Rectal smooth muscle tissue (tissue), 1 donor: ENCODE data around the gene MYH6.
"Not testable (repeated sequence)": the region's sequence is repeated elsewhere in the genome, so short reads cannot be mapped to it uniquely, and the experiment has no call there.

ENCODE experiments used
- H3K27ac ChIP-seq: one replicate; pipeline ENCODE4 v1.7.0; 2013; ENCODE audit warnings: low read depth, low read length, inconsistent platforms
- H3K27me3 ChIP-seq: one replicate; pipeline ENCODE4 v1.7.0; 2013; ENCODE audit warnings: low read length; ENCODE audit not compliant: control insufficient read depth, insufficient read depth
- H3K36me3 ChIP-seq: one replicate; pipeline ENCODE4 v1.7.0; 2013; ENCODE audit warnings: low read length; ENCODE audit not compliant: control insufficient read depth, insufficient read depth
- H3K4me1 ChIP-seq: one replicate; pipeline ENCODE4 v1.7.0; 2013; ENCODE audit warnings: low read length; ENCODE audit not compliant: control insufficient read depth, insufficient read depth
- H3K4me3 ChIP-seq: one replicate; pipeline ENCODE4 v1.7.0; 2013; ENCODE audit warnings: low read length
- H3K9ac ChIP-seq: one replicate; pipeline ENCODE4 v1.7.0; 2013; ENCODE audit warnings: low read length

MYH6 gene

DNA sequence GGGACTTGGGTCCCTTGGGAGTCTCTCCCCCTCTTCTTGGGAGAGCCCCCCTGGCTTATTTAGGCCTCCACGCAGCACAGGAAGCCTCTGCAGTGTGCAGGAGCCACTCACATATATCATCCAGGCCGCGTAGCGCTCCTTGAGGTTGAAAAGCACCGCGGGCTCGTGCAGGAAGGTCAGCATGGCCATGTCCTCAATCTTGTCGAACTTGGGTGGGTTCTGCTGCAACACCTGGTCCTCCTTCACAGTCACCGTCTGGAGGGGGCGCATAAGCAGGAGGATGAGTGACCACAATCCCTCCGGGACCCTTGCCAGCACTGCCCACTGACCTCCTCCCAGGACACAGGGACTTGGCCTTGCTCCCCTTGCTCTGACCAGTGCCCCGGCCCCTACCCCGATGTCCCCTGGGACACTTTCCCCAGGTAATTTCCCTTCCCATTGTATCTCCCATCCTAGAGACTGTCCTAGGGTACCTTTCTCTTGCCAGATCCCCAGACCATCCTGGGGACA, 2.5 kb downstream of the MYH6 start:
- H3K27me3 ChIP-seq, result no peaks in the 10 kb centered on the region
- no peak overlapping the region for H3K4me3 ChIP-seq
- H3K27ac ChIP-seq, result no peak overlapping the region
- H3K4me1 ChIP-seq, result no peaks in the 10 kb centered on the region
- H3K9ac ChIP-seq, result no peak overlapping the region
- H3K36me3 ChIP-seq, result no peaks in the 10 kb centered on the region

DNA sequence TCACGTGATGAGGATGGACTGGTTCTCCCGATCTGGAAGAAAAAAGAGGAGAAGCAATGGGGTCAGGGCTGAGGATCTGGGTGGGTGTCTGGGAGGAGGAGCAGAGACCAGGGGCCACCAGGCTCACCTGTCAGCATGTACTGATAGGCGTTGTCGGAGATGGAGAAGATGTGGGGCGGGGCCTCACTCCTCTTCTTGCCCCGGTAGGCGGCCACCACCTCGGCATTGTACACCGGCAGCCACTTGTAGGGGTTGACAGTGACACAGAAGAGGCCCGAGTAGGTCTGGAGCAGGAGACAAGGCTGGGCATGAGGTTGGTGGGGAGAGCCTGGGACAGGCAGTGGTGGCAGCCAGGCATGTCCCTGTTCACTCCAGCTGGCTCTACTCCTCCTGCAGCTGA, 3.0 kb downstream of the MYH6 start:
- H3K9ac ChIP-seq, result no peak overlapping the region
- no peak overlapping the region for H3K4me3 ChIP-seq
- no peak overlapping the region for H3K27ac ChIP-seq
- H3K36me3 ChIP-seq, result no peaks in the 10 kb centered on the region
- H3K27me3 ChIP-seq, result no peaks in the 10 kb centered on the region
- no peaks in the 10 kb centered on the region for H3K4me1 ChIP-seq

DNA sequence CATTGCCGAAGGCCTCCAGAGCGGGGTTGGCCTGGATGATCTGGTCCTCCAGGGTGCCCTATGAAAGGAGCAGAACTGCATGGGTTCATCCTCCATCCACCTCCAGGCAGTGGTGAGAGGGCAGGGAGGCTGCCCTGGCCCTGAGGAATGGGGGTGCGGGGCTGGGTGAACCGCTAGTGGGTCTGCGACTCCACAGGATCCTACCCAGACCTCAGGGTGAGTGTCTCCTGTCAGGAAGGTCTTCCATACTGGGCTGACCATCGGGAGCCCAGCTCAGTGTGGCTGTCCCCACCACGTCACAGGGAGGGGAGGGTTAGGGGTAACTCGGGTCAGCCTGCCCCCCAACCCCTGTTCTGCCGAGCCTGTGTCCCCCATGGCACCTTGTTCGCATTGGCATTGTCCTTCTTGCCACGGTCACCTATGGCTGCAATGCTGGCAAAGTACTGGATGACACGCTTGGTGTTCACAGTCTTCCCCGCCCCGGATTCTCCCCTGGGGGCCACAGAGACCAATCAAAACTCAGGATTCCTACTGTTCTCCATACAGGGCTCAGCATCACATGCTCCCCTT, 3.7 kb downstream of the MYH6 start:
- Histone ChIP-seq H3K27me3 (no peaks in the 10 kb centered on the region), H3K9ac (no peak overlapping the region), H3K4me3 (no peak overlapping the region), H3K36me3 (no peaks in the 10 kb centered on the region), H3K27ac (no peak overlapping the region), H3K4me1 (no peaks in the 10 kb centered on the region)

DNA sequence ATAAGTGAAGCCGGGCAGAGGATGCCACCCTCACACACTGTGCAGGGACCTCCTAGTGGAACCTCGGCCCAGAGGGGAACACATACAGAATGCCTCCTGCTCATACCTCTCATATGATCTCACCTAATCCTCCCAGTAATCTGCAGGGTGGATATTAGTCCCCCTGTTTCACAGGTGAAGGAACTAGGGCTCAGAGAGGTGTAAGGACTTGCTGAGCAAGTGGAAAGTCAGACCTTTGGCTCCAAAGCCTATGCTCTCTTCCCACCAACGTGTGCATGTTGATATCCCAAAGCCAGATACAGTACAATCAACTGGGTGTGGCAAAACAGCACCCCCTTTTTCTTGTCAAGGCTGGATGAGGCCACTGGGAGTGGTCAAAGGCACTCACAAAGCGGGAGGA, 4.2 kb downstream of the MYH6 start:
- Histone ChIP-seq H3K27ac (no peak overlapping the region), H3K4me3 (no peak overlapping the region), H3K9ac (no peak overlapping the region), H3K36me3 (no peaks in the 10 kb centered on the region), H3K4me1 (no peaks in the 10 kb centered on the region), H3K27me3 (no peaks in the 10 kb centered on the region)

DNA sequence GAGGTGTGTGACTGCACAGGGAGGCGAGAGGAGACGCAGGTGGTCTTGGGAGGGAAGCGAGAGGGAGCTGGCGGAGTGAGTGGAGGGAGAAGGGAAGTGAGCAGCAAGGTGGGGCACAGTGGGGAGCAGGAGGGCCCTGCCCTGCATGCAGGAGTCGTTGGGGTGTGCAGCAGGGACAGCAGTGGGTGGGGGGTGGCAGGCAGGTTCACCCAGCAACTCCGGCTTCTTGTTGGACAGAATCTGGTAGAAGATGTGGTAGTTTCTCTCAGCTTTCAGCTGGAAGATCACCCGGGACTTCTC, 5.0 kb downstream of the MYH6 start:
- H3K27me3 ChIP-seq, result no peaks in the 10 kb centered on the region
- no peaks in the 10 kb centered on the region for H3K36me3 ChIP-seq
- H3K27ac ChIP-seq, result no peak overlapping the region
- H3K9ac ChIP-seq, result no peak overlapping the region
- H3K4me3 ChIP-seq, result no peak overlapping the region
- no peaks in the 10 kb centered on the region for H3K4me1 ChIP-seq

DNA sequence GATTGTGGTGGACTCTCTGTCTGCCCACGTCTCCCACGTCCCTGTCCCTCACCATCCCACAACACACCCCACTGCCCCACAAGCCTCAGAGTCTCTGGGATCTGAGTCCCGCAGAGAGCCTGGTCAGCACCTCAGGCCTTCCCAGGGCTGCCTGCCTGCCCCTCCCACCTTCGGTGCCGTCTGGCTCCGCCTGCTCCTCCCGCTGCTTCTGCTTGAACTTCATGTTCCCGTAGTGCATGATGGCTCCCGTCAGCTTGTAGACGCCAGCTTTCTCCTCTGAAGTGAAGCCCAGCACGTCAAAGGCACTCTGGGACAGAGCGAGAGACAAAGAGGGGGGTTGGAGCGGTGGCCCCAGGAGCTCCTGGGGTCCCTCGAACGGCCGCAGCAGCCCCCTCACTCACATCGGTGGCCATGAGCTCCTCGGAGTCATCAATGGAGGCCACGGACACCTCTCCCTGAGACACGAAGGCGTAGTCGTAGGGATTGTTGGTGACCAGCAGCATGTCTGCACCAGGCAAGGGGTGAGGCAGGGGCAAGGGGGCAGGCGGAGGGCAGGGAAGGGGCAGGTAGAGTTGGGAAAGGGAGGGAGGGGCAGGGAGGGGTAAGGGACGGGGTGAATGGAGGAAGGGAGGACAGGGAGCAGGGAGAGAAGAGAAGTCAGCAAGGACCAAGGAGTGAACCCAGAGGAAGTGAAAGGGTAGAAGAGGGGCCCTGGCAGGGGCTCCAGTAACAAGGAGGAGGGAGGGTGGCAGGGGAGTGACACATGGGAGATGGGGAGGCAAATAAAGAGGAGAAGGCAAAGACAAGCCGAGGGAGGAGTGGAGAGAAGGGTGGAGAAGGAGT, 5.6 kb downstream of the MYH6 start:
- Histone ChIP-seq H3K36me3 (no peaks in the 10 kb centered on the region), H3K4me3 (no peak overlapping the region), H3K9ac (no peak overlapping the region), H3K27ac (no peak overlapping the region), H3K27me3 (no peaks in the 10 kb centered on the region), H3K4me1 (no peaks in the 10 kb centered on the region)

DNA sequence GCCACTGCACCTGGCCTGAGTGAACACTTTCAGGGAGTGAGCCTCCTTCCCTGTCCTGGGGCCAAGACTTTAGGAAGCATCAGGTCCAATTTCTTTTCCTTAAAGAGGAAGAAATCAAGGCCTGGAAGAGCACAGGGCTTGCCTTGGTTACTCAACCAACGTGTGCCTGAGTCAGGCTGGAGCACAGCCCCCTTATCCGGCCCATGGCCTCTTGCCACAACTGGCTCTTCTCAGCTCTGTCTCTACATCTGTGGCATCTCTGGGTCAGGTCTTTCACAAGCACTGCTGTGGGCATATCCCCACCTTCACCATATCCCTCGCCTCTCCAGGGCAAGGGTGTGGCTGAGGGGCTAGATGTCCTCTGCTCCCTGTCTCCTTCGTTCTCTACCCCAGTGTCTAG, 6.8 kb downstream of the MYH6 start:
- Histone ChIP-seq H3K36me3 (no peaks in the 10 kb centered on the region), H3K4me1 (no peaks in the 10 kb centered on the region), H3K27ac (no peak overlapping the region), H3K4me3 (no peak overlapping the region), H3K9ac (no peak overlapping the region), H3K27me3 (no peaks in the 10 kb centered on the region)

DNA sequence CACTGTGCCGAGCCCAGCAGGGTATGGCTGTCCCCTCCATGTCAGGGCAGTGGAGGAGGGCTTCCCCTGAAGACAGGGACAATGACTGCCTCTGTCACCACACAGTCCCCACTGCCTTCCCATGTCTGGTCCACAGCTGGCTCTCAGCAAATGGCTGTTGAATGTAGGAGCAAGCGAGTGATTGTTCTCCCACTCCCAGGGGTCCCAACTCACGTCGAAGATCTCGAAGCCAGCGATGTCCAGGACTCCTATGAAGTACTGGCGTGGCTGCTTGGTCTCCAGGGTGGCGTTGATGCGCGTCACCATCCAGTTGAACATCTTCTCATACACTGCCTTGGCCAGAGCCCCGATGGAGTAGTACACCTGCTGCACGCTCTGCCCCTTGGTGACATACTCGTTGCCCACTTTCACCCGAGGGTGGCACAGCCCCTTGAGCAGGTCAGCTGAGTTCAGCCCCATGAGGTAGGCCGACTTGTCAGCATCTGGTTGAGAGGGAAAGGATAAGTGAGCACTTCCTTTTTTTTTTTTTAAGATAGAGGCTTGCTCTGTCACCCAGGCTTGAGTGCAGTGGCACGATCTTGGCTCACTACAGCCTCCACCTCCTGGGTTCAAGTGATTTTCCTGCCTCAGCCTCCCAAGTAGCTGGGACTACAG, 7.5 kb downstream of the MYH6 start:
- not testable (repeated sequence) for H3K27me3 ChIP-seq, H3K36me3 ChIP-seq, H3K4me1 ChIP-seq, H3K4me3 ChIP-seq, H3K27ac ChIP-seq, H3K9ac ChIP-seq

DNA sequence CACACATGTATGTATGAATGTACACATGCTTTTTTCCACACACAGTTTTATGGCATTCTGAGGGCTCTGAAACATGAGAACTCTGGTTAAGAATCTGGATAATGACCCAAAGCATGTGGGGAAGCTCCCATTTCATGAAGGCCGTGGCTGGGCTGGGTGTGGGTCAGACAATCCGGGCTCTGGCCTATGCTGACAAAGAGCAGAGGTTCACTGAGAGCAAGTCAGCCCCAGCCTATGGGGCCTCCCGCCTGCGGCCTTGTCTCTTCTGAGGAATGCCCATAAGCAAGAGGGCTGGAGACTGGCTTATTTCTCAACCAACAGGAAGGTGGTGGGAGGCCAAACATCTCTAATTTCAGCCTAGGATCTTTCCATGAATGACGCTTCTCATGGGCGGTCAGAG, 8.5 kb downstream of the MYH6 start:
- Histone ChIP-seq H3K27ac (no peak overlapping the region), H3K9ac (no peak overlapping the region), H3K27me3 (no peaks in the 10 kb centered on the region), H3K36me3 (no peaks in the 10 kb centered on the region), H3K4me1 (no peaks in the 10 kb centered on the region), H3K4me3 (no peak overlapping the region)

DNA sequence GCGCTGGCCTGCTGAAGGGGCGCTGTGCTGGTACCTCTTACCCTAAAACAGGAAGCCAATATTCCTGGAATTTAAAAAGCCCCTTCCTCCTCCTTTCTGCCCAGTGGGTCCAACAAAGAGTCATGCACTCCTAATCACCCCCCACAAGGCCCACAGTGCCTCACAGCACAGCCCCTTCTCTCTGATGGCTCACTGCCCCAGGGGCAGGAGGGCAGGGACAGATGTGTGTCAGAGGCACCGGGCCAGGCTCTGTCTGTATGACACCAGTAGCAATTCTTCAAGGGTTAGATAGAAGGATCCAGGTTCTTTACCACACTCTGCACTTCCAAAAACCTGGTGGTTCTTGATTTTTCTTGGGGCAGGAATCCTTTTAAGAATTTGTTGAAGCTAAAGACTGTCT, 8.9 kb downstream of the MYH6 start:
- no peak overlapping the region for H3K9ac ChIP-seq
- H3K27me3 ChIP-seq, result no peaks in the 10 kb centered on the region
- H3K36me3 ChIP-seq, result no peaks in the 10 kb centered on the region
- no peak overlapping the region for H3K27ac ChIP-seq
- no peaks in the 10 kb centered on the region for H3K4me1 ChIP-seq
- no peak overlapping the region for H3K4me3 ChIP-seq

DNA sequence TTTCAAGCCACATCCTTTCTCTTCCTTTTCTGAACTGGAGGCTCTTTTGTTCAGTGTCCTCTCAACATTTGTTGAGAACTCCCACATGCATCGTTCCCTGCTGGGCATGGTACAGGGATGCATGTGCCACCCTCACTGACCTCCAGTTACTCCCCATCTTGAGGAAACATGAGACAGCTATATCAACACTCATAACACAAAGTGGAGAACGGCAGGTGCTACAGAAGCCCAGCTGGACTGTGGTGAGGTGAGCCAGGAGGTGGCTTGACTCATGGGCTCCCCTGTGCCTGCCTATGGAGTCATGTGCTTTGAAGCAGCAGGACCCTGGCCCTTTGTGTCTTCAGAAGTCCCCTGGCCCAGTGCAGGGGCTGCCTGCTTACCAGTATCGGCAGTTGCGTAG, 9.7 kb downstream of the MYH6 start:
- Histone ChIP-seq H3K4me3 (no peak overlapping the region), H3K36me3 (no peaks in the 10 kb centered on the region), H3K4me1 (no peaks in the 10 kb centered on the region), H3K27ac (no peak overlapping the region), H3K9ac (no peak overlapping the region), H3K27me3 (no peaks in the 10 kb centered on the region)

DNA sequence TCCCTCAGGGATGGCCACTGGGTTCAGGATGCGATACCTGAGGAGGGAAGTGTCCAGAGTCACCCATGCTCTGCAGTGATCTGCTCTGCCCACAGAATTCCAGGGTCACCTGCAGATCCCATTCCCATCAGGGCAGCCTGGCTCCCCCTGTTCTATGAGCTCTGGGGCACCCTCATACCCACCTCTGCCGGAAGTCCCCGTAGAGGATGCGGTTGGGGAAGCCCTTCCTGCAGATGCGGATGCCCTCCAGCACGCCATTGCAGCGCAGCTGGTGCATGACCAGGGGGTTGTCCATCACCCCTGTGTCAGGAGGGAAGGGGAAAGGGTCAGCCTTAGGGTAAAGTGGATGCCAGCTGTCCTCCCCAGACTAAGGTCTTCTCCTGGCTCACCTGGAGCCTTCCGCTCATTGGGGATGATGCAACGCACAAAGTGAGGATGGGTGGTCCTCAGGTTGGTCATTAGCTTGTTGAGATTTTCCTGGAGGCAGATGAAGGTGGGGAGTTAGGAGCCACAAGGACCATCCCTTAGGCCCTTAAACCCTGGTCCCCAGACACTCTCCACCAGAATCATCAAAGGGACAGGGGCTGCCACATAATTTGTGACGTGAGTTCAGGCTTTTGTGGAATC, 11.2 kb downstream of the MYH6 start:
- H3K4me1 ChIP-seq, result no peaks in the 10 kb centered on the region
- H3K4me3 ChIP-seq, result no peak overlapping the region
- no peaks in the 10 kb centered on the region for H3K36me3 ChIP-seq
- H3K27ac ChIP-seq, result no peak overlapping the region
- no peaks in the 10 kb centered on the region for H3K27me3 ChIP-seq
- H3K9ac ChIP-seq, result no peak overlapping the region
